GM18508 (cell line): Measurements from ENCODE around the gene SLC28A3.
"Not testable (repeated sequence)": the region's sequence is repeated elsewhere in the genome, so short reads cannot be mapped to it uniquely, and the experiment has no call there.

Experiments
- ATAC-seq: cut with Tn5 transposase; IDR thresholded peaks from one replicate; pipeline ENCODE4 v1.9.1; 2021; ENCODE audit warnings: moderate number of reproducible peaks; ENCODE audit not compliant: insufficient read depth, unreplicated experiment

Gene SLC28A3, protein sequence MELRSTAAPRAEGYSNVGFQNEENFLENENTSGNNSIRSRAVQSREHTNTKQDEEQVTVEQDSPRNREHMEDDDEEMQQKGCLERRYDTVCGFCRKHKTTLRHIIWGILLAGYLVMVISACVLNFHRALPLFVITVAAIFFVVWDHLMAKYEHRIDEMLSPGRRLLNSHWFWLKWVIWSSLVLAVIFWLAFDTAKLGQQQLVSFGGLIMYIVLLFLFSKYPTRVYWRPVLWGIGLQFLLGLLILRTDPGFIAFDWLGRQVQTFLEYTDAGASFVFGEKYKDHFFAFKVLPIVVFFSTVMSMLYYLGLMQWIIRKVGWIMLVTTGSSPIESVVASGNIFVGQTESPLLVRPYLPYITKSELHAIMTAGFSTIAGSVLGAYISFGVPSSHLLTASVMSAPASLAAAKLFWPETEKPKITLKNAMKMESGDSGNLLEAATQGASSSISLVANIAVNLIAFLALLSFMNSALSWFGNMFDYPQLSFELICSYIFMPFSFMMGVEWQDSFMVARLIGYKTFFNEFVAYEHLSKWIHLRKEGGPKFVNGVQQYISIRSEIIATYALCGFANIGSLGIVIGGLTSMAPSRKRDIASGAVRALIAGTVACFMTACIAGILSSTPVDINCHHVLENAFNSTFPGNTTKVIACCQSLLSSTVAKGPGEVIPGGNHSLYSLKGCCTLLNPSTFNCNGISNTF

DNA sequence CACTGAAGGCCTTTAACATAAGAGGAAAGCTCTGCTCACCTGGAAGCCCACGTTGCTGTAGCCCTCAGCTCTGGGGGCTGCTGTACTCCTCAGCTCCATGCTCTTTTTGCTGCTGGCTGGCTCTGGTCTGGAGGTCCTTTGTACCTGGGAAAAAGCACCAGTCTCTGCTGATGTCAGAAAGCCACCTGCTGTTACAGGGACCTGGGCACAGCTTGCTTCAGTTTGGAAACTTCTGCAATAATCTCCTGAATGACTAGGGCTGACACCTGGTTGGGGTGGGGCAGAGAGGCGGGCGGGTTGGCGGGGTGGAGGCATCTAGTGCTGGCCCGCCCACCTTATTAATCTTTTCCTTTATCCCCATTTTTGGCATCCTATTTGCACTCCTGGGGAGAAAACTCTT is at the start of gene SLC28A3:
SLC28A3 (minus strand) TSS at position 224 of the 400 bp plus-strand sequence; CDS start at position 99, 125 bp downstream.
- no peak for ATAC-seq

DNA sequence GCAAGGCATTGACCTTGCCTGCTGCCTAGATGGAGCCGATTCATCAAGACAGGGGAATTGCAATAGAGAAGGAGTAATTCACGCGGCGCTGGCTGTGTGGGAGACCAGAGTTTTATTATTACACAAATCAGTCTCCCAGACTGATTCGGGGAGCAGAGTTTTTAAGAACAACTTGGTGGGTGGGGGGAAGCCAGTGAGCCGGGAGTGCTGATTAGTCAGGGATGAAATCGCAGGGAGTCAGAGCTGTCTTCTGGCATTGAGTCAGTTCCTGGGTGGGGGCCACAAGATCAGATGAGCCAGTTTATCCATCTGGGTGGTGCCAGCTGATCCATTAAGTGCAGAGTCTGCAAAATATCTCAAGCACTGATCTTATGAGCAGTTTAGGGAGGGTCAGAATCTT is 49.7 kb upstream of the SLC28A3 start:
- ATAC-seq, result not testable (repeated sequence)

DNA sequence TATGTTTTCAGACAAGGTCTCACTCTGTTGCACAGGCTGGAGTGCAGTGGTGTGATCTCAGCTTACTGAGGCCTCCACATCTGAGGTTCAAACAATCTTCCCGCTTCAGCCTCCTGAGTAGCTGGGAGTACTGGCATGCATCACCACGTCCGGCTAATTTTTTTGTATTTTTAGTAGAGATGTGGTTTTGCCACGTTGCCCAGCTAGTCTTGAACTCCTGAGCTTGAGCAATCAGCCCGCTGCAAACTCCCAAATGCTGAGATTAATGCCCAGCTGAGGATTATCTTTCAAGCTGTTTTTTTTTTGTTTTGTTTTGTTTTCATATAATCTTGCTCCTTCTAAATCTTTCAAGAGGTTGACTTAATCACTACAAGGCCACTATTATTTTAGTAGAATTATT is 47.3 kb upstream of the SLC28A3 start:
- ATAC-seq, result no peak

DNA sequence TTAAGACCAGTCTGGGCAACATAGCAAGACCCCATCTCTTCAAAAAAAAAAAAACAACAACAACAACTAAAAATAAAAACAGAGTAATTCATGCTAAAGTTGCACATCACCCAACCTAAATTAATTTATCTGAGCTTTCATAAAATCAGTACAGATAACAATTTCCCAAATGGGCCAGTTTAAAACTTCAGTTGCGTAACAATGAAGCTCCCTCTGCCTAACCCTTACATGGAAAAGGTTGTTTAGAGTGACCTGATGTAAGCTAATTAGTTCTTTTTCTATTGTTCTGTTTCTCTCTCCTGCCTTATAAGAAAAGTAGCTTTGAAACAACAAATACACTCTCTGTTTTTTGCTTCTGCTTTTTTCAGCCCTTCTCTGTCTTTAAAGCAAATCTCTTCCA is 46.2 kb upstream of the SLC28A3 start:
- ATAC-seq, result no peak

DNA sequence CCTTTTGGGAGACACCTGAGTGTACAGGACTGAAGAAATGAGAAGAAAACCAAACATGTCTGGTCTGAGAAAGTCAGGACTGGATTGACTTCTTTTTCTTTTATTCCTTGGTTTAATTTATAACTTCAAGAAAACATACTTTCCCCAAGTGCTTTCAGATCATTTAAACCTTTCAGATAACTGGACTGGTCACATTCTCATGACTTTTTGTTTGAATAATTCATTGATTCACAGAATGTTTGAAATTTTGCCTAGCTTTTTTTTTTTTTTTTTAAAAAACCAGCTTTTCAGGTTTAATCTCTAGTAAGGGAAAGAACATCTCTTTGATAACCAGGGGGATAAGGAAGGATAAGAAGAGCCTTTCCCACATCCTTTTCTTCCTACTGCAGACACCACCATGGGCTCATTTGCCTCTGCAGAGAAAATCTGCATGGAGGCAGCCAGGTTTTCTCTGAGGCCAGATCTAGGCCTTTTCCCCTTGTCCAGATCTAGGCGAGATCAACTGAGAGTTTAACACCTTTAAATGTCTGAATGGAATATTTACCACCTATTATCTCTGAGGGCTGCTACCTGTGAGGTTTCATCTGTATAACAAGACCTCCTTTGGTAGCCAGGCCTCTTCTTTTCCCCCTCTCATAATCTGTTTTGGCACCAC is 45.0 kb upstream of the SLC28A3 start:
- ATAC-seq, result no peak

DNA sequence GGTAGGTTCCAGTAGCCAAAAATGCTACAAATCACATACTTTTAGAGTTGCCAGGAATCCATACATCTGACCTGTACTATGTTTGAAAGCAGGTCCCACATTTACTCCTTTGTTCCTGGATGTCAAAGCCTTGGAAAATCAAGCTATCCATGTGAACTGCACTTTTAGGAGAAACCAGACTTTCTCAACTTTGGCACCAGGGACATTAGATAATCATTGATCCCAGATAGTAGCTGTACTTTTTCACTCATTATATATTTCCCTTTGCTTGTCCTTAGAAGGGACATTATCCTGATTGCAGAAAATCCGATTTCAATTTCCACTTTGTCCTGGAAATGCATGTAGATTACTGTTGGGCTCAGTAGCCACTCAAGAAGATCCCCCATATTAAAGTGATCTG is 44.1 kb upstream of the SLC28A3 start:
- ATAC-seq, result no peak

DNA sequence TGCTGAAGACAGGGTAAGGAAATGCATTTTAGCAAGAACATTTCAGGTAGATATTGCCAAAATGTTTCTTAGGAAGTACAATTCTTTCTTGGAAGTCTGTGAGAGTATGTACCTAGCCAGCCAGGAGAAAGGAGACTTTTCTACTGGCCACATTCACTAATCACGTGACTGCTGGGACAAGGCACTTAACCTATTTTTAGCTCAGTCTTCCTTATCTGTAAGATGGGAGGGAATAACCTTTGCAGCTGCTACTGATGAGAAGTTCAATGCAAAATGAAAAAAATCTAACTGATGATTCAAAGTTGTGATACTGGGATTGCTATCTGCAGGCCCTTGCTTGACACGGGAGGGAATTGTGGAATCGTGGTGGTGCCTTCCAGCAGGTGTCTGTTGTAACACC is 42.6 kb upstream of the SLC28A3 start:
- ATAC-seq, result no peak

DNA sequence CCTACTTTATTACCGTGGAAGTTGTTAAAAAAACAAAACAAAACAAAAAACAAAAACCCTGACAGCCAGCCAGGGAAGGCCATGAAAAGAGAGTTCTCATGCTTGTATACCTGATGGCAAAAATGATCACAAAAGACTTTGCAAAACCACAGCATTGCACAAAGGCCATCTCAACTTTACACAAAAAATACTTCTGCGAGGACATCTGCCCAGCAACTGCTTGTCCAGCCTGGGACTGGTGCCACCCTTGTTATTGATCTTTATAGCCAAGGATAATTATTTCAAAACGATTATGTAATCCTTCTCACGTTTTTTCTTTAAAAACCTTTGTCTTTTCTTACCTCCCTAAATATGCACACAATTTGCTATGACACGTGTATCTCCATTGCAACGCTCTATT is 42.2 kb upstream of the SLC28A3 start:
- no peak for ATAC-seq

DNA sequence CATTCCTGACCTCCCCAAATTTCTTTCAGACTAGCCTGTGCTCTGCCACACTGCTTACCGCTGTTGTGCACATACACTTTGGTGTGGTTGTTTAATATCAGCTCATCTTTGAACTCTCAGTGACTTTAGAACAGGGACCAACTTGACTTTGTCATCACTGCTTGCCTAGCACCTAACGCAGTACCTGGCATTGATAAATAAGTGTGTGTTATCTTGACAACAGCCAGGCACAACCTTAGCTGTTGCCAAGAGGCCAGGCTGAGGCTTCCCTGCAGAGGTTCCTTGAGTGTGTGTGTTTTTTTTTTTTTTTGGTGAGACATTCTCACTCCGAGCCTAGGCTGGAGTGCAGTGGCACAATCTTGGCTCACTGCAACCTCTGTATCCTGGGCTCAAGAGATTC is 41.0 kb upstream of the SLC28A3 start:
- no peak for ATAC-seq

DNA sequence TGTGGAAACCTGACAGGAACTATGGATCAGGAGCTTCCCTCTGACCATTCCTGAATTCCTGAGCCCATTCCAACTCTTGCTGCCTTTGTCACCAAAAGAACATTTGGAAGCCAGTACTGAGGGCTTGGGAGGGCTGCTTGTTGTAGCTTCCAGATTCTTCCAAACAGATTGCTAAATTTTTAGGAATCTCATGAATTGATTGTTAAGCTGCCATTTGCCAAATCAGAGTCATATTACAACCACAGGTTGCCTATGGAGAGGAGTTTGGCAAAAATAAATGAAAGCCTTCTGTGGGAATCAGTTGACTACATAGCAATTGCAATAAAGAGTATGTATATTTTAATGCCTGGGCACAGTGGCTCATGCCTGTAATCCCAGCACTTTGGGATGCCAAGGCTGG is 39.2 kb upstream of the SLC28A3 start:
- no peak for ATAC-seq

DNA sequence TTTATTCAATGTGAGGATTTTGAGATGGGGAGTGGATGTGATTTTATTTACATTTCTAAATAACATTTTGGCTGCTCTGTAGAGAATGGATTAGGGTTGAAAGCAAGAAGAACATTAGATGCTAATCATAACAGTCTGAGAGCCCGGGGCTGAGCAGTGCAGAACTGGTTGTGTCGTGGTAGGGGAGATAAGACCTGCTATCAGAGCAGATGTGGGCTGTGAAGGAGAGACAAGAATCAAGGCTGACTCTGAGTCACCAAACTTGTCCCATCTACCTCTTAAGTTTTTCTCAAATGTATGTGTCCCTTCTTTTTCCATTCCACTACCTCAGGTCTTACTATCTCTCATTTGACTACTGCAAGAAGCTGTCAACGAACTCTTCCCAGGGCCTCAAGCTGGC is 35.4 kb upstream of the SLC28A3 start:
- no peak for ATAC-seq

DNA sequence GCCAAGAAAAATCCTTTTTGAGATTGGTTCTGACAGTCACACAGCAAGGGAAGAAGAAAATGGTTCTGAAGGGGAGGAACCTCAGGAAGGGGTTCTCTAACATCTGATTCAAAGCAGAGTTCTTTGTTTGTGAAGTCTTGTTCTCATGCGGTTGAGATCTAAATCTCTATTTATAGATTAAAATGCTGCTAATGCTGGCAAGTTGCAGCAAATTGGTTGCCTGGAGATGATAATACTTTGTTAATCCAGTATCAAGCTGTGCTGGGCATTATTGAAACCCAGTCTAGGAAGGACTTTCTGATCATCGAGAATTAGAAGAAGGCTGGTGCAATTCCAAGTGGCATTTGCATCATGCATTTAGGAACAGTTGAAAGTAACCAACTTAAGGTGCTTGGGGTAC is 34.0 kb upstream of the SLC28A3 start:
- no peak for ATAC-seq

DNA sequence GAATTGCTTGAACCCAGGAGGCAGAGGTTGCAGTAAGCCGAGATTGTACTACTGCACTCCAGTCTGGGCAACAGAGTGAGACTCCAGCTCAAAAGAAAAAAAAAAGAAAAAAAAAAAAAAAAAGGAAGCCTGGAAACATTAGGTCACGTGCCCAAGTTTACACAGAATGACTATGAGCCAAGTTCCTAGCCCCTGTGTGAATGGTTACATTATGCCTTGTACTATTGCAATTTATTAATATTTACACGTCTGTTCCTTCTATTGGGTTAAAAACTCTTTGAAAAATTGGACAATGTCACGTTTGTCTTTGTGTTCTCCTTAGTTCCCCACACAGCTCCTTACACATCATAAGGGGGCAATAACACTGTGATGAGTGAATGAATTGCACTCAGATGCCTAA is 33.5 kb upstream of the SLC28A3 start:
- no peak for ATAC-seq

DNA sequence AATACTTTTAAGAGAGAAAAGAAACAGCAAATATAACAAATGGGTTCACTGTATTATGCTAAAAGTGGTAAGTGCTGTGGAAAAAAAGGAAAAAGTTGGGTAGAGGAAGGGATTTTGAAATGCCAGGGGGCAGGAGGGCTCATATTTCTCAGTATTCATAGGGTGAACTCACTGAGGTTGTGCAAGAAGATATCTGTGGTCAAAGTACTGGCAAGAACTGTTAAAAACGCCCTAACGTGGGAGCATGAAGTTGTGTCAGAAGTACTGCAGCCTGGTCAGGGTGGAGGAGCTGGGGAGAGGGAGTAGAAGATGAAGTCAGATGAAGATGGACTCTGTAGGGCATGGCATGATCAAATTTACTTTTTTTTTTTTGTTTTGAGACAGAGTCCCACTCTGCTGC is 31.2 kb upstream of the SLC28A3 start:
- ATAC-seq, result no peak

DNA sequence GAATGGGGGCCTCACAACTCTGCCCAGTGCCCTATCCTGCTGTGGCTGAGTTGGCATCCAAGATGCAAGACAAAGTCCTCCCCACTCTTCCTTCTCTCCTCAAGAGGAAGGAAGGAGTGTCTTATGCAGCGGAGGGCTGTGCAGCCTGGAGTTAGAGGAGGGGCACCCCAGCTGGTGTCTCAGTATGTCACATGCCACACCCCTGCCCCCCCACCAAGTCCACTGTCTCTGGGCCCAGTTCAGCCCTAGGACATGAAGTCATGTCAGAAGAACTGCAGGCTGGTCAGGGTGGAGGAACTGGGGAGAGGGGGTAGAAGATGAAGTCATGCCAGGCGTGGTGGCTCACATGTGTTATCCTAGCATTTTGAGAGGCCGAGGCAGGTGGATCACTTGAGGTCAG is 28.0 kb upstream of the SLC28A3 start:
- ATAC-seq, result no peak

DNA sequence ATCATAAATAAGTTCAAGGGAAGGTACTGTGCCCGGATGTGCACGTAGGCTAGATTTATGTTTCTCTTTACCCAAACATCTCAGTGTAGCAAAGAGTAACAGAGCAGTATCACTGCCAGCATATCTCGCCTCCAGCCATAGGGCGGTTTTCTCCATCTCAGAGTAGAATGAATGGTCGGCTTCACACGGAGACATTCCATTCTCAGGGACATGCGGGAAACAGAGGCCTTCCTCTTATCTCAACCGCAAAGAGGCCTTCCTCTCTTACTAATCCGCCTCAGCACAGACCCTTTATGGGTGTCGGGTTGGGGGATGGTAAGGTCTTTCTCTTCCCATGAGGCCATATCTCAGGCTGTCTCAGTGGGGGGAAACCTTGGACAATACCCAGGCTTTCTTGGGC is 27.2 kb upstream of the SLC28A3 start:
- not testable (repeated sequence) for ATAC-seq

DNA sequence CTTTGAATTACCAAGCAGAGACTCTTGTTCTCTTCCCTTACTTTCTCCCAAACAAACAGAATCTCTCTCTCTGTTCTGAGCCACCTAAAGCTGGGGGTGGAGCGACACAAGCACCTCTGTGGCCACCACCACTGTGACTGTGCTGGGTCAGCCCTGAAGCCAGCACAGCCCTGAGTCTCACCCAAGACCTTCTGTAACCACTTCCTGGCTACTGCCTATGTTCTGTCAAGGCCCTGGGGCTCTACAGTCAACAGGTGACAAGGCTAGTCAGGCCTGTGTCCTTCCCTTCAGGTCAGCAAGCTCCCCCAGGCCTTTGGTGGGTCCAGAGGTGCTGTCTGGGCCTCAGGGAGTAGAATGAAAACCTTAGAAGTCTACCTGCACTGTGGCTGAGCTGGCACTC is 26.1 kb upstream of the SLC28A3 start:
- no peak for ATAC-seq

DNA sequence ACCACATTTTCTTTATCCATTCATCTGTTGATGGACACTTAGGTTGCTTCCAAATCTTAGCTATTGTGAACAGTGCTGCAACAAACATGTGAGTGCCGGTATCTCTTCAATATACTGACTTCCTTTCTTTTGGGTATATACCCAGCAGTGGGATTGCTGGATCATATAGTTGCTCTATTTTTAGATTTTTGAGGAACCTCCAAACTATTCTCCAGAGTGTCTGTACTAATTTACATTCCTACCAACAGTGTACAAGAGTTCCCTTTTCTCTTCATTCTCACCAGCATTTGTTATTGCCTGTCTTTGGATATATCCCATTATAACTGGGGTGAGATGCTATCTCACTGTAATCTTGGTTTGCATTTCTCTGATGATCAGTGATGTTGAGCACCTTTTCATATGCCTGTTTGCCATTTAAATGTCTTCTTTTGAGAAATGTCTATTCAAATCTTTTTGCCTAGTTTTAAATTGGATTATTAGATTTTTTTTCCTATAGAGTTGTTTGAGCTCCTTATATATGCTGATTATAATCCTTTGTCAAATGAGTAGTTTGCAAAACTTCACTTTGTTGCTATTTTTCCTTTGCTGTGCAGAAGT is 24.4 kb upstream of the SLC28A3 start:
- not testable (repeated sequence) for ATAC-seq

DNA sequence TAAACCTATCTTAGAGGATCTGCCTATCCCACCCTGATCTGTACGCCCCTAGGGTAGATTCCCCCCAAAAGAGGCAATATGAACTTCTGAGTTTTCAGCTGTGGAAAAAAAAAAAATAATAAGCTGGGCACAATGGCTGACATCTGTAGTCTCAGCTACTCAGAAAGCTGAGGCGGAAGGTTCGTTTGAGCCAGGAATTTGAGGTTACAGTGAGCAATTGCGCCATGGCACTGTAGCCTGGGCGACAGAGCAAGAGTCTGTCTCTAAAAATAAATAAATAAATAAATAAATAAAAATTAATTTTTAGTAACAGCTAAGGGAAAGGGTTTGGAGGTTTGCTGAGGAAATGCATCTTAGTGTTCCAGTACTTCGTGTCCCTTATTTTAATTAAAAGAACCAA is 21.1 kb upstream of the SLC28A3 start:
- no peak for ATAC-seq

DNA sequence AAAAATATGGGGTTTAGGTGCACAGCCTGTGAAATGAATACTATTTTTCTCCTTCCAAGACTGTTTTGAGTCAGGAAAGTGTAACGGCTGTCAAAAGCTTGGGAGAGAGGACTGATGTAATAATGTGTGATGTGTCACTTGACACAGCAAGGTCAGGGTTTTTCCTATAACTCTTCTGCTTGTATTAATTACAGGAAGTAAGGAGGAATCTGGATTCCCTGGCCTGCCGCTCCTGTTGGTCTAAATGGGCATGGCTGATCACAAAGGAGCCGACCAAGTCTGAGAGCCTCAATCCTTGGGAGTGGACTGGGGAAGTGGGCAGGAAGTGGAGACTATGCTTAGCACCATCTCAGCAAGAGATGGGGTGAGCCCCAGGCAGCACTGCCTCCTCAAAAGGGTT is 16.7 kb upstream of the SLC28A3 start:
- no peak for ATAC-seq

DNA sequence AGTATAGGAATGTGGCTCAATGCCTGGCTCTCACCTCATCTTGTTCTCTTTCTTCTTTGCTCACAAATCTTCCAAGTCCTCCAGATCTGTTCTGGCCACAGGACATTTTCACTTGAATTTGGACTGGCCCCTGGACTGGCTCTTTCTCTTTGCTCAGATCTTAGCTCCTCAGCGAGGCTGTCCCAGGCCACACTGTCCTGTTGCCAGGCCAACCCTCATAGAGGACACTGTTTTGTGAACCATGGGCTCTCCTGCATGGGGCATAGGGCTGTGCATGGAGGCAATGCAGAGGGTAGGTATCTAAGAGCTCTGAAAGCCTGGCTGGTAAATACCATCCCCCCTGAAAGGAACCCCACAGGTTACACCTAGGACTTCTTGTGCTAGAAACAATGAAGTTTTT is 13.5 kb upstream of the SLC28A3 start:
- no peak for ATAC-seq
